Panc1 (cell line): ENCODE measurements around the gene COL5A1. TPM values are rescaled to one million over a fixed set of nuclear protein-coding genes. Genes with fewer than 3 reads are reported as not detected.

Experiments
- ATAC-seq: fragments of 200-7000 bp; cut with Tn5 transposase; 2 replicates; pipeline ENCODE4 v1.9.1; 2020; ENCODE audit warnings: mild to moderate bottlenecking, moderate library complexity
- BruUV-seq: library from RNA; stranded (reverse); fragments of 400-500 nt; replicated peaks from 2 replicates; lab custom pipeline; 2021; lab: Mats Ljungman, UMichigan
- CTCF ChIA-PET: fragments of 300-600 bp; sonication (Branson Sonifier 250); formaldehyde crosslinking; loops from one replicate; lab custom pipeline; 2022; ENCODE audit warnings: antibody characterized with exemption; lab: Charles Lee
- POLR2A ChIA-PET: fragments of 300-600 bp; sonication (Branson Sonifier 250); formaldehyde crosslinking; loops from one replicate; lab custom pipeline; 2022; ENCODE audit warnings: antibody characterized with exemption; lab: Charles Lee
- DNase-seq: peaks from one replicate; pipeline ENCODE4 v3.0.0-alpha.2; 2010; ENCODE audit warnings: low read depth, low spot score
- H3K27ac ChIP-seq: 2 replicates; pipeline ENCODE4 v1.5.1; 2011; ENCODE audit warnings: mild to moderate bottlenecking, low read length, inconsistent platforms
- H3K27me3 ChIP-seq: fragments of 200-500 bp; sonication (Bioruptor generic); 2 replicates; pipeline ENCODE4 v1.6.0; 2014; ENCODE audit warnings: low read length, inconsistent platforms; ENCODE audit not compliant: control insufficient read depth, insufficient read depth
- H3K36me3 ChIP-seq: fragments of 200-500 bp; sonication (Bioruptor generic); 2 replicates; pipeline ENCODE4 v1.5.1; 2014; ENCODE audit warnings: inconsistent platforms, mild to moderate bottlenecking, low read length, moderate library complexity; ENCODE audit not compliant: control insufficient read depth, insufficient read depth
- H3K4me1 ChIP-seq: 2 replicates; pipeline ENCODE4 v1.5.1; 2011; ENCODE audit warnings: inconsistent platforms, mild to moderate bottlenecking, low read length, moderate library complexity; ENCODE audit not compliant: control insufficient read depth, insufficient read depth
- H3K4me3 ChIP-seq, 2 experiments: 2 replicates each; pipeline ENCODE4 v1.5.1; 2011 to 2012; ENCODE audit warnings: low read depth in 2 of 2, low read length in 2 of 2, mild to moderate bottlenecking in 2 of 2, inconsistent platforms in 1 of 2, moderate library complexity in 1 of 2
- H3K9me3 ChIP-seq: fragments of 200-500 bp; sonication (Bioruptor generic); 2 replicates; pipeline ENCODE4 v1.5.1; 2014; ENCODE audit warnings: low read depth, mild to moderate bottlenecking, inconsistent platforms, low read length, moderate library complexity; ENCODE audit not compliant: control insufficient read depth, insufficient read depth
- CTCF ChIP-seq: fragments of 450-650 bp; IDR thresholded peaks from 2 replicates; pipeline ENCODE4 v1.5.1; 2017; ENCODE audit warnings: mild to moderate bottlenecking
- POLR2AphosphoS5 ChIP-seq: IDR thresholded peaks from 2 replicates; pipeline ENCODE4 v1.6.1; 2012; ENCODE audit warnings: mild to moderate bottlenecking, low read depth, low read length, moderate library complexity
- REST ChIP-seq, 2 experiments: IDR thresholded peaks; 2 replicates each; pipeline ENCODE4 v1.6.1; 2011 to 2012; ENCODE audit warnings: low read depth in 2 of 2, control low read depth in 1 of 2, low read length in 1 of 2, mild to moderate bottlenecking in 1 of 2, moderate library complexity in 1 of 2; ENCODE audit not compliant: insufficient read depth in 1 of 2
- SIN3A ChIP-seq: IDR thresholded peaks from 2 replicates; pipeline ENCODE4 v1.6.1; 2012; ENCODE audit warnings: low read depth, mild to moderate bottlenecking, low read length, moderate library complexity, borderline replicate concordance; ENCODE audit not compliant: insufficient read depth
- TCF7L2 ChIP-seq: IDR thresholded peaks from 2 replicates; pipeline ENCODE4 v1.6.1; 2011; ENCODE audit warnings: mild to moderate bottlenecking, low read depth, low read length, inconsistent platforms
- in situ Hi-C: cut with HindIII; loops from 2 replicates; pipeline ENCODE4 v1.10.0; 2016; ENCODE audit warnings: low sequenced_read_pairs, low pct_unique_long_range_greater_than_20kb
- intact Hi-C: fragments of 100-400 bp; cut with micrococcal nuclease; formaldehyde crosslinking; loops from one replicate; pipeline ENCODE4 v1.10.0; 2022; ENCODE audit not compliant: unreplicated experiment
- total RNA-seq: library from RNA; stranded (reverse); gene quantifications from one replicate; pipeline ENCODE4 v1.2.1, GENCODE V29; 2021; ENCODE audit not compliant: unreplicated experiment

COL5A1 gene
- total RNA-seq, 1 experiment from 2014 or later = 5.7 TPM

- in situ Hi-C loops (no loop called here), intact Hi-C loops (no loop called here)
- DNase-seq = no peak
- ChIA-PET CTCF (interaction anchor here (0.7 kb wide), 2 partner anchors 16 to 245 kb away, joined by 9 to 11 read pairs; no protein-coding TSS in a partner anchor), POLR2A (no interaction called here)
- Histone ChIP-seq H3K27ac (no peak overlapping the region), H3K4me1 (no peaks in the 10 kb centered on the region; the same call in 1 of the 2 replicates), H3K27me3 (no peaks in the 10 kb centered on the region; the same call in 1 of the 2 replicates), H3K36me3 (no peaks in the 10 kb centered on the region), H3K4me3 (no peak overlapping the region), H3K9me3 (no peaks in the 10 kb centered on the region)
- no peak for TF ChIP-seq TCF7L2
- no peak for TF ChIP-seq POLR2AphosphoS5
- no peak for TF ChIP-seq SIN3A
- TF ChIP-seq CTCF = no peak; the same call in 1 of the 2 replicates
- no peak for TF ChIP-seq REST (IDR thresholded peaks at IDR 0.05; ENCODE audit: insufficient read depth in 1 of 2, low read depth in 2 of 2, low read length in 1 of 2)
- ATAC-seq = no peak; the same call in 1 of the 2 replicates
- no TSS peak for BruUV-seq
These were observed 140.1 kb downstream of the COL5A1 start for GRCh38 chr9:134781591-134782302.

GRCh38 chr9:134782921-134783698, 141.5 kb downstream of the COL5A1 start:
- Histone ChIP-seq H3K4me1 (no peaks in the 10 kb centered on the region; the same call in 1 of the 2 replicates), H3K27ac (no peak overlapping the region), H3K9me3 (no peaks in the 10 kb centered on the region), H3K4me3 (no peak overlapping the region), H3K27me3 (peaks cover 3% of the 10 kb centered on the region; the same call in 1 of the 2 replicates), H3K36me3 (no peaks in the 10 kb centered on the region)
- no TSS peak for BruUV-seq
- TF ChIP-seq CTCF = no peak
- TF ChIP-seq REST (IDR thresholded peaks at IDR 0.05; ENCODE audit: insufficient read depth in 1 of 2, low read depth in 2 of 2, low read length in 1 of 2) = no peak
- no peak for TF ChIP-seq TCF7L2
- no peak for TF ChIP-seq SIN3A
- no peak for TF ChIP-seq POLR2AphosphoS5
- in situ Hi-C loops = no loop called here
- DNase-seq (no peak), ATAC-seq (no peak)
- POLR2A ChIA-PET = no interaction called here
- intact Hi-C loops = no loop called here
- CTCF ChIA-PET = interaction anchor here (0.5 to 0.6 kb wide), 2 partner anchors 20 to 628 kb away, joined by 3 to 4 read pairs; no protein-coding TSS in a partner anchor
